HepG2 (cell line): Measurements from ENCODE around the gene IFIT3. TPM values are rescaled to one million over a fixed set of nuclear protein-coding genes. Genes with fewer than 3 reads are reported as not detected.

Experiments
- DMAP1 ChIP-seq: IDR thresholded peaks from 2 replicates; pipeline ENCODE4 v1.6.1; 2016
- FOSL2 ChIP-seq: sonication (generic); formaldehyde crosslinking; IDR thresholded peaks from 2 replicates; pipeline ENCODE4 v1.4.0; 2020; ENCODE audit warnings: missing genetic modification reagents
- FOXA1 ChIP-seq, 2 experiments: fragments of 450-650 bp in 1 of 2; sonication (generic) in 1 of 2; formaldehyde crosslinking in 1 of 2; IDR thresholded peaks; 2 replicates each; pipeline versions ENCODE4 v1.4.0 to v1.6.1; 2016 to 2020; ENCODE audit warnings: missing genetic modification reagents in 1 of 2
- HDAC2 ChIP-seq: sonication (generic); formaldehyde crosslinking; IDR thresholded peaks from 2 replicates; pipeline ENCODE4 v1.4.0; 2020; ENCODE audit warnings: missing genetic modification reagents
- NFKBIZ ChIP-seq: IDR thresholded peaks from 2 replicates; pipeline ENCODE4 v1.6.1; 2018; ENCODE audit warnings: missing genetic modification reagents, missing compliant biosample characterization
- ZNF12 ChIP-seq: sonication (generic); formaldehyde crosslinking; IDR thresholded peaks from 2 replicates; pipeline ENCODE4 v1.5.0; 2020; ENCODE audit warnings: missing genetic modification reagents
- ZNF292 ChIP-seq: sonication (generic); formaldehyde crosslinking; IDR thresholded peaks from 2 replicates; pipeline ENCODE4 v1.8.1; 2022; ENCODE audit warnings: mild to moderate bottlenecking, low read depth, missing genetic modification reagents, borderline replicate concordance
- ZNF331 ChIP-seq: sonication (generic); formaldehyde crosslinking; IDR thresholded peaks from 2 replicates; pipeline ENCODE4 v1.4.0; 2020; ENCODE audit warnings: missing genetic modification reagents
- polyA plus RNA-seq, 8 experiments: library from polyadenylated mRNA; depleted of rRNA in 3 of 8; stranded (reverse) in 7 of 8; unstranded in 1 of 8; fragments of >200 nt; fragmentation: Illumina TruSeq in 4 of 8; extraction: Trizol in 4 of 8; gene quantifications; 2 replicates each; pipeline versions ENCODE4 v1.2.1 to v1.2.3, GENCODE V29; 2011 to 2016; ENCODE audit warnings: low read depth in 4 of 8, missing spikeins in 1 of 8, mixed read lengths in 1 of 8; ENCODE audit not compliant: insufficient read depth in 1 of 8
- total RNA-seq, 5 experiments: library from RNA; depleted of rRNA; stranded (reverse); fragments of >200 nt; fragmentation: Illumina TruSeq; extraction: Trizol; gene quantifications; 2 replicates each; pipeline ENCODE4 v1.2.3, GENCODE V29; 2016; ENCODE audit warnings: low read depth in 1 of 5
- TF ChIP-seq, protein P1 (sequence below): sonication (generic); formaldehyde crosslinking; IDR thresholded peaks from 2 replicates; pipeline ENCODE4 v1.9.0; 2021; ENCODE audit warnings: mild to moderate bottlenecking, missing genetic modification reagents
- TF ChIP-seq, protein P2 (sequence below): sonication (generic); formaldehyde crosslinking; IDR thresholded peaks from 2 replicates; pipeline ENCODE4 v1.5.1; 2020; ENCODE audit warnings: mild to moderate bottlenecking, missing genetic modification reagents, borderline replicate concordance
- TF ChIP-seq, protein P3 (sequence below): sonication (generic); formaldehyde crosslinking; IDR thresholded peaks from 2 replicates; pipeline ENCODE4 v1.4.0; 2020; ENCODE audit warnings: missing genetic modification reagents
- TF ChIP-seq, protein P4 (sequence below): IDR thresholded peaks from 2 replicates; pipeline ENCODE4 v1.6.1; 2016

Gene IFIT3
- total and polyA plus RNA-seq, 2 of the 13 experiments (the other 11 are each of a cell fraction or from before 2014, with no cell fraction given), result 0.48 to 3.1 TPM

DNA sequence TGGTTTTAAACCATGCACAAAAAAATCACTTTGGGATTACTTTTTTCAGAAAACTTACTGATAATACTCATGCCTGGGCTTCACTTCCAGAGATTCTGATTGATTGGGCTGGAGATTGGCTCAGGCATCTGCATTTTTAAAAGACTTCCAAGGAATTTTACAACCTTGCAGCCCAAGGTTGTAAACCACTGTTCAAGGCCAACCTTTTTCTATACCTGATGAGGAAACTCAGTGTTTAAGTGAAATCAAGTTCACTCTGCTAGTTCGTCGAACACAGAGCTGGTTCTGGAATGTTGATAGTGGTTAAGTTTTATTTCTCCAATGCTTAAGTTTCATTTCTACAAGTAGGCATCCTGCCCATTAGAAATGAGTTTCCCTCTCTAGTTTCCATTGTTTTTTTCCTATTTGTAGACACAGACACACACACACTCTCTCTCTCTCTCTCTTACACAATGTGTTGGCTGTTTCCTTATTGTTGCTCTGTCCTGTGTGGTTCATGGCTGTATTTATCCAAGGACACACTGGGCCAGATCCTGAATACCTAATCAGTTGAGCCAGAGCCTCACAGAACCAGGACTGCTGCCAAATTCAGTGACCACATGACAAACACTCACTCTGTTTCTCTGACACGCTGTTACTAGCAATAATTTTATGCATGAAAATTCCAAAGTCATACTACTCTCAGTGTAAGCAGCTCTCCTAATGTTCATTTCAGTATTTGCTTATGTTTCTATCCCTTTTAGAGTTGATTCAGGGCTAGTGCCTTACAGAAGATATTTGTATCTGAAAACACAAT lies 46.3 kb downstream of the IFIT3 start (continued):
- TF ChIP-seq, protein P1, sequence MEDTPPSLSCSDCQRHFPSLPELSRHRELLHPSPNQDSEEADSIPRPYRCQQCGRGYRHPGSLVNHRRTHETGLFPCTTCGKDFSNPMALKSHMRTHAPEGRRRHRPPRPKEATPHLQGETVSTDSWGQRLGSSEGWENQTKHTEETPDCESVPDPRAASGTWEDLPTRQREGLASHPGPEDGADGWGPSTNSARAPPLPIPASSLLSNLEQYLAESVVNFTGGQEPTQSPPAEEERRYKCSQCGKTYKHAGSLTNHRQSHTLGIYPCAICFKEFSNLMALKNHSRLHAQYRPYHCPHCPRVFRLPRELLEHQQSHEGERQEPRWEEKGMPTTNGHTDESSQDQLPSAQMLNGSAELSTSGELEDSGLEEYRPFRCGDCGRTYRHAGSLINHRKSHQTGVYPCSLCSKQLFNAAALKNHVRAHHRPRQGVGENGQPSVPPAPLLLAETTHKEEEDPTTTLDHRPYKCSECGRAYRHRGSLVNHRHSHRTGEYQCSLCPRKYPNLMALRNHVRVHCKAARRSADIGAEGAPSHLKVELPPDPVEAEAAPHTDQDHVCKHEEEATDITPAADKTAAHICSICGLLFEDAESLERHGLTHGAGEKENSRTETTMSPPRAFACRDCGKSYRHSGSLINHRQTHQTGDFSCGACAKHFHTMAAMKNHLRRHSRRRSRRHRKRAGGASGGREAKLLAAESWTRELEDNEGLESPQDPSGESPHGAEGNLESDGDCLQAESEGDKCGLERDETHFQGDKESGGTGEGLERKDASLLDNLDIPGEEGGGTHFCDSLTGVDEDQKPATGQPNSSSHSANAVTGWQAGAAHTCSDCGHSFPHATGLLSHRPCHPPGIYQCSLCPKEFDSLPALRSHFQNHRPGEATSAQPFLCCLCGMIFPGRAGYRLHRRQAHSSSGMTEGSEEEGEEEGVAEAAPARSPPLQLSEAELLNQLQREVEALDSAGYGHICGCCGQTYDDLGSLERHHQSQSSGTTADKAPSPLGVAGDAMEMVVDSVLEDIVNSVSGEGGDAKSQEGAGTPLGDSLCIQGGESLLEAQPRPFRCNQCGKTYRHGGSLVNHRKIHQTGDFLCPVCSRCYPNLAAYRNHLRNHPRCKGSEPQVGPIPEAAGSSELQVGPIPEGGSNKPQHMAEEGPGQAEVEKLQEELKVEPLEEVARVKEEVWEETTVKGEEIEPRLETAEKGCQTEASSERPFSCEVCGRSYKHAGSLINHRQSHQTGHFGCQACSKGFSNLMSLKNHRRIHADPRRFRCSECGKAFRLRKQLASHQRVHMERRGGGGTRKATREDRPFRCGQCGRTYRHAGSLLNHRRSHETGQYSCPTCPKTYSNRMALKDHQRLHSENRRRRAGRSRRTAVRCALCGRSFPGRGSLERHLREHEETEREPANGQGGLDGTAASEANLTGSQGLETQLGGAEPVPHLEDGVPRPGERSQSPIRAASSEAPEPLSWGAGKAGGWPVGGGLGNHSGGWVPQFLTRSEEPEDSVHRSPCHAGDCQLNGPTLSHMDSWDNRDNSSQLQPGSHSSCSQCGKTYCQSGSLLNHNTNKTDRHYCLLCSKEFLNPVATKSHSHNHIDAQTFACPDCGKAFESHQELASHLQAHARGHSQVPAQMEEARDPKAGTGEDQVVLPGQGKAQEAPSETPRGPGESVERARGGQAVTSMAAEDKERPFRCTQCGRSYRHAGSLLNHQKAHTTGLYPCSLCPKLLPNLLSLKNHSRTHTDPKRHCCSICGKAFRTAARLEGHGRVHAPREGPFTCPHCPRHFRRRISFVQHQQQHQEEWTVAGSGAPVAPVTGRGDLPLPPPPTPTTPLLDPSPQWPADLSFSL, result peak; percentile 93
- TF ChIP-seq ZNF292 (CRISPR knock-in tag) (peak; percentile 80; the same call in 1 of the 2 replicates), FOXA1 (IDR thresholded peaks at IDR 0.05) (peak; percentile 67; the same call in 1 of the 2 replicates), FOXA1 (CRISPR knock-in tag; IDR thresholded peaks at IDR 0.05) (peak; percentile 90), DMAP1 (peak; percentile 40; the same call in 1 of the 2 replicates), NFKBIZ (CRISPR knock-in tag) (0 out of 2 replicates have a peak, but pooled peaks have one; percentile 46), FOSL2 (peak; percentile 76), ZNF331 (CRISPR knock-in tag) (peak; percentile 73), ZNF12 (CRISPR knock-in tag) (peak; percentile 90), HDAC2 (CRISPR knock-in tag) (peak; percentile 89)
- TF ChIP-seq, protein P2, sequence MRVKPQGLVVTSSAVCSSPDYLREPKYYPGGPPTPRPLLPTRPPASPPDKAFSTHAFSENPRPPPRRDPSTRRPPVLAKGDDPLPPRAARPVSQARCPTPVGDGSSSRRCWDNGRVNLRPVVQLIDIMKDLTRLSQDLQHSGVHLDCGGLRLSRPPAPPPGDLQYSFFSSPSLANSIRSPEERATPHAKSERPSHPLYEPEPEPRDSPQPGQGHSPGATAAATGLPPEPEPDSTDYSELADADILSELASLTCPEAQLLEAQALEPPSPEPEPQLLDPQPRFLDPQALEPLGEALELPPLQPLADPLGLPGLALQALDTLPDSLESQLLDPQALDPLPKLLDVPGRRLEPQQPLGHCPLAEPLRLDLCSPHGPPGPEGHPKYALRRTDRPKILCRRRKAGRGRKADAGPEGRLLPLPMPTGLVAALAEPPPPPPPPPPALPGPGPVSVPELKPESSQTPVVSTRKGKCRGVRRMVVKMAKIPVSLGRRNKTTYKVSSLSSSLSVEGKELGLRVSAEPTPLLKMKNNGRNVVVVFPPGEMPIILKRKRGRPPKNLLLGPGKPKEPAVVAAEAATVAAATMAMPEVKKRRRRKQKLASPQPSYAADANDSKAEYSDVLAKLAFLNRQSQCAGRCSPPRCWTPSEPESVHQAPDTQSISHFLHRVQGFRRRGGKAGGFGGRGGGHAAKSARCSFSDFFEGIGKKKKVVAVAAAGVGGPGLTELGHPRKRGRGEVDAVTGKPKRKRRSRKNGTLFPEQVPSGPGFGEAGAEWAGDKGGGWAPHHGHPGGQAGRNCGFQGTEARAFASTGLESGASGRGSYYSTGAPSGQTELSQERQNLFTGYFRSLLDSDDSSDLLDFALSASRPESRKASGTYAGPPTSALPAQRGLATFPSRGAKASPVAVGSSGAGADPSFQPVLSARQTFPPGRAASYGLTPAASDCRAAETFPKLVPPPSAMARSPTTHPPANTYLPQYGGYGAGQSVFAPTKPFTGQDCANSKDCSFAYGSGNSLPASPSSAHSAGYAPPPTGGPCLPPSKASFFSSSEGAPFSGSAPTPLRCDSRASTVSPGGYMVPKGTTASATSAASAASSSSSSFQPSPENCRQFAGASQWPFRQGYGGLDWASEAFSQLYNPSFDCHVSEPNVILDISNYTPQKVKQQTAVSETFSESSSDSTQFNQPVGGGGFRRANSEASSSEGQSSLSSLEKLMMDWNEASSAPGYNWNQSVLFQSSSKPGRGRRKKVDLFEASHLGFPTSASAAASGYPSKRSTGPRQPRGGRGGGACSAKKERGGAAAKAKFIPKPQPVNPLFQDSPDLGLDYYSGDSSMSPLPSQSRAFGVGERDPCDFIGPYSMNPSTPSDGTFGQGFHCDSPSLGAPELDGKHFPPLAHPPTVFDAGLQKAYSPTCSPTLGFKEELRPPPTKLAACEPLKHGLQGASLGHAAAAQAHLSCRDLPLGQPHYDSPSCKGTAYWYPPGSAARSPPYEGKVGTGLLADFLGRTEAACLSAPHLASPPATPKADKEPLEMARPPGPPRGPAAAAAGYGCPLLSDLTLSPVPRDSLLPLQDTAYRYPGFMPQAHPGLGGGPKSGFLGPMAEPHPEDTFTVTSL, result peak; percentile 88; the same call in 1 of the 2 replicates
- TF ChIP-seq, protein P3, sequence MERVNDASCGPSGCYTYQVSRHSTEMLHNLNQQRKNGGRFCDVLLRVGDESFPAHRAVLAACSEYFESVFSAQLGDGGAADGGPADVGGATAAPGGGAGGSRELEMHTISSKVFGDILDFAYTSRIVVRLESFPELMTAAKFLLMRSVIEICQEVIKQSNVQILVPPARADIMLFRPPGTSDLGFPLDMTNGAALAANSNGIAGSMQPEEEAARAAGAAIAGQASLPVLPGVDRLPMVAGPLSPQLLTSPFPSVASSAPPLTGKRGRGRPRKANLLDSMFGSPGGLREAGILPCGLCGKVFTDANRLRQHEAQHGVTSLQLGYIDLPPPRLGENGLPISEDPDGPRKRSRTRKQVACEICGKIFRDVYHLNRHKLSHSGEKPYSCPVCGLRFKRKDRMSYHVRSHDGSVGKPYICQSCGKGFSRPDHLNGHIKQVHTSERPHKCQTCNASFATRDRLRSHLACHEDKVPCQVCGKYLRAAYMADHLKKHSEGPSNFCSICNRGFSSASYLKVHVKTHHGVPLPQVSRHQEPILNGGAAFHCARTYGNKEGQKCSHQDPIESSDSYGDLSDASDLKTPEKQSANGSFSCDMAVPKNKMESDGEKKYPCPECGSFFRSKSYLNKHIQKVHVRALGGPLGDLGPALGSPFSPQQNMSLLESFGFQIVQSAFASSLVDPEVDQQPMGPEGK (CRISPR knock-in tag), result peak; percentile 53; the same call in 1 of the 2 replicates
- TF ChIP-seq, protein P4, sequence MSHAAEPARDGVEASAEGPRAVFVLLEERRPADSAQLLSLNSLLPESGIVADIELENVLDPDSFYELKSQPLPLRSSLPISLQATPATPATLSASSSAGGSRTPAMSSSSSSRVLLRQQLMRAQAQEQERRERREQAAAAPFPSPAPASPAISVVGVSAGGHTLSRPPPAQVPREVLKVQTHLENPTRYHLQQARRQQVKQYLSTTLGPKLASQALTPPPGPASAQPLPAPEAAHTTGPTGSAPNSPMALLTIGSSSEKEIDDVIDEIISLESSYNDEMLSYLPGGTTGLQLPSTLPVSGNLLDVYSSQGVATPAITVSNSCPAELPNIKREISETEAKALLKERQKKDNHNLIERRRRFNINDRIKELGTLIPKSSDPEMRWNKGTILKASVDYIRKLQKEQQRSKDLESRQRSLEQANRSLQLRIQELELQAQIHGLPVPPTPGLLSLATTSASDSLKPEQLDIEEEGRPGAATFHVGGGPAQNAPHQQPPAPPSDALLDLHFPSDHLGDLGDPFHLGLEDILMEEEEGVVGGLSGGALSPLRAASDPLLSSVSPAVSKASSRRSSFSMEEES, result peak; percentile 77; the same call in 1 of the 2 replicates
